Spleen (tissue), 7 donors: Measurements from ENCODE around the gene RND1.

Experiments used
- CTCF ChIP-seq, 11 experiments: fragments of 200-600 bp in 7 of 11; fragments of 450-650 bp in 4 of 11; sonication (generic) in 4 of 11; IDR thresholded peaks in 8 of 11; conservative IDR thresholded peaks in 3 of 11; 1 replicate in 7 of 11; 2 replicates in 4 of 11; pipeline versions ENCODE4 v1.4.0 to v1.8.0; 2016 to 2021; ENCODE audit warnings: antibody characterized with exemption in 11 of 11, inconsistent platforms in 4 of 11, mild to moderate bottlenecking in 1 of 11
- POLR2A ChIP-seq, 3 donors: fragments of 450-650 bp; IDR thresholded peaks; one replicate each; pipeline ENCODE4 v1.5.1; 2017; ENCODE audit warnings: antibody characterized with exemption in 3 of 3, mild to moderate bottlenecking in 1 of 3
- POLR2AphosphoS5 ChIP-seq, 3 donors: sonication (generic); formaldehyde crosslinking; IDR thresholded peaks; one replicate each; pipeline ENCODE4 v1.5.1; 2017; ENCODE audit warnings: antibody characterized with exemption in 3 of 3
- donor health status: DM: no; HTN: no; CAD: no; lungs with moderate emphysema.
- donor health status: DM: no; HTN: no; CAD: no.
- donor health status: DM: no; HTN: no; CAD: no.

GRCh38 chr12:48854488-48854887 is 11.2 kb downstream of the RND1 start:
- TF ChIP-seq POLR2A (IDR thresholded peaks at IDR 0.05): no peak
- TF ChIP-seq CTCF (IDR thresholded peaks at IDR 0.05 in 8 of 11, conservative IDR thresholded peaks at IDR 0.05 in 3 of 11): no peak
- TF ChIP-seq POLR2AphosphoS5 (IDR thresholded peaks at IDR 0.05): no peak
